NCI-H82 (cell line): ENCODE data around the gene CDH26.

Experiments used
- DNase-seq: peaks from one replicate; lab custom pipeline; 2025; lab: John Stamatoyannopoulos, UW

Gene CDH26

GRCh38 chr20:60063739-60064380 lies 105.6 kb downstream of the CDH26 start:
- DNase-seq, result no peak
